Posterior vena cava (tissue), 2 donors: ENCODE results near the gene PGAM1. TPM values are rescaled to one million over a fixed set of nuclear protein-coding genes. Genes with fewer than 3 reads are reported as not detected.

Experiments used
- DNase-seq: peaks from one replicate; pipeline ENCODE4 v3.0.0-alpha.2; 2020; ENCODE audit warnings: low spot score
- intact Hi-C, 2 donors: fragments of 100-400 bp; cut with DNase I; formaldehyde crosslinking; loops; one replicate each; pipeline versions ENCODE4 v1.14.1 to v1.14.2; 2022 to 2023
- long read RNA-seq, 2 donors: library from polyadenylated mRNA; unstranded; transcript quantifications; one replicate each; pipeline ENCODE4 v2.0.0, GENCODE V29; 2020 to 2021
- total RNA-seq, 2 donors: library from RNA; stranded (reverse); fragmentation: NEBNext Ultra II Directional; extraction: Animal tissue kit (Norgen Biotek cat#: 25700); gene quantifications; one replicate each; pipeline ENCODE4 v1.2.1, GENCODE V29; 2021
- donor health status: DM: yes; HTN: yes; CAD: no.
- donor health status: DM: yes; HTN: yes; CAD: no.

Gene PGAM1
- 100 to 1,000 TPM; 153 to 171 TPM for total RNA-seq
- long read RNA-seq, donor 1, transcript PGAM1-201 (4 exons, 1,830 nt), result major isoform, 59 of 60 reads
- long read RNA-seq, donor 1, partial matches to known transcripts, result 1 of 60 reads
- long read RNA-seq, donor 1, other reads (novel, unspliced or antisense), result 0 of 60 reads
- long read RNA-seq, donor 2, transcript PGAM1-201 (4 exons, 1,830 nt), result major isoform, 1,206 of 1,255 reads
- long read RNA-seq, donor 2, partial matches to known transcripts, result 46 of 1,255 reads
- long read RNA-seq, donor 2, other reads (novel, unspliced or antisense), result 3 of 1,255 reads

DNA sequence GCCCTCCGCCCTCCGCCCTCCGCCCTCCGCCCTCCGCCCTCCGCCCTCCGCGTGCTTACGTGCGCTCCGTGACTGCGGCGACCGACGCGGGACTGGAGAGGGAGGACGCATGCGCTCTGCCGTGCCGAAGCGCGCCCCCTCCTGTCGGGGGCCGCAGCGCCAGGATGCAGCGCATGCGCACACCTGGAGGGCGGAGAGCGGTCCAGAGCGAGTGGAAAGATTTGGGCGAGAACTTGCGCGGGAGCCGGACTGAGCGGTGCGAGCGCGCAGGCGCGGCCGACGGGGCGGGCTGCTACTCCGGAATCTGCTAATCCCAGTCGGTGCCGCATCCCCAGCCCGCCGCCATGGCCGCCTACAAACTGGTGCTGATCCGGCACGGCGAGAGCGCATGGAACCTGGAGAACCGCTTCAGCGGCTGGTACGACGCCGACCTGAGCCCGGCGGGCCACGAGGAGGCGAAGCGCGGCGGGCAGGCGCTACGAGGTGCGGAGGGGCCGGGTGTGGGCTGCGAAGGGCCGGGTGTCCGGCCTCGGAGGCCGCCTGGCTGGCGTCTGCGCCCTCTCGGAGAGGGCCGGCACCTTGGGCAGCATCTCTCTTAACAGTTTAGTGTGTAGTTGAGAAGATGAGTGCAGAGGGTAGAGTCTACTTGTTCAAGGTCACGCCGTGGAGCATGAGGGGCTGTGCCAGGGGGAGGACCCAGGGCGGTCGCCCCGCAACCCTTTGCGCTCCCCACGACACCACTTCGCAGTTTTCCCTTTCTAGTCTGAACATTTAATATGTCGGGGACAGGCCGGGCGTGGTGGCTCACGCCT is at the start of gene PGAM1:
PGAM1 (plus strand) TSS at position 228 of the 812 bp plus-strand sequence; CDS start at position 345, 117 bp downstream.
- intact Hi-C loops, result no loop called here
- peak; percentile 99 for DNase-seq

DNA sequence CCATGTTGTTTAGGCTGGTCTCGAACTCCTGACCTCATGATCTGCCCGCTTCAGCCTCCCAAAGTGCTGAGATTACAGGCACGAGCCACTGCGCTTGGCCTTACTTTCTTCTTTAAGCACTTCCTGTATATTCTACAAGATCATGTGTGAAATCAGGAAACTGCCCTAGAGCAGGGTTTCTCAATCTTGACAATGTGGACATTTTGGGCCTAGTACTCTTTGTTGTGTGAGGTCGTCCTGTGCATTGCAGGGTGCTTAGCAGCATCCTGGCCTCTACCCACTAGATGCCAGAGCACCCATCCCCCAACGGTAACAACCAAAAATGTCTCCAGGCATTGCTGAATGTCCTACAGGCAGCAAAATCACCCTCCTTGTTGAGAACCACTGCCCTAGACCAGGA is 49.6 kb upstream of the PGAM1 start:
- no peak for DNase-seq
- intact Hi-C loops, result no loop called here

DNA sequence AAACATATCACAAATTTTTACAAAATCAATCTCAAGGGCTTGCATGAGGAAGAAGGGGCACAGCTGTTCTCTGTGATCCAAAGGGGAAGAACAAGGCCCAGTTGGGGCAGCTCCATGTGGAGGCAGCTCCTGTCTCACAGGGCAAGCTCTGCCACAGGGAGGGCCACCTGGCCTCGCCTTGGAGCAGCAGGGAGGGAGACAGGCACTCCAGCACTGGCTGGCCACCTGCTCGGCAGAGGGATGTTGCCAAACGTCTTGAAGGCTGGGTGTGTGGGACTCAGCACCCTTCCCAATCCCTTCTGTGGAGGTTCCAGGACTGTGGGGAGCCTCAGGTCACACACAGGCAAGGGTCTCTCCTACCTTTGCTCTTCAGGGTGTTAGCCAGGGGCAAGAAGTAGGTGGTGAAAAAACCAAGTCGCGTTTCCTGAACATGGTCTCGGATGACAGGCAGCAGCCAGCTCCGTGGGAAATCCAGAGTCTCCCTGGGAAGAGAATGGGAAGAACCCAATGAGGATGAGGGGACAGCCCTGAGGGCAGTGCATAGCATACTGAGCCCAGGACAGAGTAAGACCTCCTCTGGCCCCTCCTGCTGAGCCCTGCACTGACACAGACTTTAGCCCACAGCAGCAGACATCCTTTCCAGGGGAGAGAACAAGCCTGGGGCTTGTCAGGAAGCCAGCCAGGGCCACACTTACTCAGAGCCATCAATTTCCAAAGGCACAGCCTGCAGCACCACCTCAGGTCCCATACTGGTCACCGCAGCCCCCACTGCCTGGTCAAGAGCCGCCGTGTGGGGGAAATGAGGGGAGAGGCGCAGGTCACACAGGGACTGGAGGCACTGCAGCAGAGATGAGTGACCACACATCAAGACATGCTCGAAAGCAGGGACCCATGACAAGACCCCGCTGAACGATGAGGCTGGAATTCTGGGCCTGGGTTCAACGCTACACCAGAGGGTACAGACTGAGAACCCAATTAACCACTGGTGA is 46.8 kb upstream of the PGAM1 start:
- no peak for DNase-seq
- intact Hi-C loops, result no loop called here

GRCh38 chr10:97380516-97380915 is 45.5 kb upstream of the PGAM1 start:
- DNase-seq, result no peak
- intact Hi-C loops, result no loop called here

- no peak for DNase-seq
- intact Hi-C loops, result no loop called here
Observed at GRCh38 chr10:97381626-97382025, 44.4 kb upstream of the PGAM1 start.

- intact Hi-C loops, result no loop called here
- no peak for DNase-seq
Observed at GRCh38 chr10:97383159-97383558, 42.8 kb upstream of the PGAM1 start.

GRCh38 chr10:97384156-97384555 is 41.8 kb upstream of the PGAM1 start:
- DNase-seq, result no peak
- intact Hi-C loops, result no loop called here

- intact Hi-C loops, result no loop called here
- no peak for DNase-seq
Observed at GRCh38 chr10:97384641-97385040, 41.4 kb upstream of the PGAM1 start.

DNA sequence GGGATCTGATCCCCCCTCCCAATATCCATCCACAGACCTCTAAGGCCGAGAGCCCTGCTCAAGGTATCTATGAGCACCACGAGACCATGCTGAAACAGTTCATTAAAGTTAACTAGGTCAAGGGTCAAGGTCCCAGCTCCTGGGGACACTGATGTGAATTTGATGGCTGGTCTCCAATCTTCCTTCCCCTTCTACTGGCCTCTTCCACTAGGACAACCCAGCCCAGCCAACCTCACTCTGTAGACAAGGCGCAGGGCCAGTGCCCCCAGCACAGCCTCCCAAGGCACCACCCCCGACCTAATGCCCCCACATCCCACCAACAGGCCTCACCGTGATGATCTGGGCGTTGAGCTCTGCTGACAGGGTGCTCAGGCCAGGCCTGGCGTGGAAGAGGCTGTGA is 40.4 kb upstream of the PGAM1 start:
- DNase-seq, result no peak
- intact Hi-C loops, result no loop called here

DNA sequence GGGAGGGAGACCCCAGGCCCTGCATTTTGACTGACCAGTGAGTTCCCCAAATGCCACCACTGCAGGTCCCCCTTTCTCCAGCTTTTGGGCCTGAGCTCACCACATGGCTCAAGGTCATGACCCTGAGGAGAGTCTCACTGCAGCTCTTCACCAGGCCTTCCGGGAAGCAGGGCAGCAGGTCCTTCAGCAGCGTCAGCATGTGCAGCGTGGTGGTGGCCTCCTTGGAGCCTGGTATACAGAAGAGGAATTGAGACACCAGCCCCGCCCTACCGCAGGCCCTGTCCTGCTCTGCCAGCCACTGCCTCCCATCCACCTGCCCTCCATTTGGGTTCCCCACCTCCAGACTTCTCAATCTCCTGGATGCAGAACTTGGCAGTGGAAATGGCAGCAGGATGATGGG is 37.8 kb upstream of the PGAM1 start:
- no peak for DNase-seq
- intact Hi-C loops, result no loop called here

GRCh38 chr10:97390091-97390490 is 35.9 kb upstream of the PGAM1 start:
- intact Hi-C loops, result no loop called here
- no peak for DNase-seq

- no peak for DNase-seq
- intact Hi-C loops, result no loop called here
Observed at GRCh38 chr10:97393034-97393573, 32.9 kb upstream of the PGAM1 start.

DNA sequence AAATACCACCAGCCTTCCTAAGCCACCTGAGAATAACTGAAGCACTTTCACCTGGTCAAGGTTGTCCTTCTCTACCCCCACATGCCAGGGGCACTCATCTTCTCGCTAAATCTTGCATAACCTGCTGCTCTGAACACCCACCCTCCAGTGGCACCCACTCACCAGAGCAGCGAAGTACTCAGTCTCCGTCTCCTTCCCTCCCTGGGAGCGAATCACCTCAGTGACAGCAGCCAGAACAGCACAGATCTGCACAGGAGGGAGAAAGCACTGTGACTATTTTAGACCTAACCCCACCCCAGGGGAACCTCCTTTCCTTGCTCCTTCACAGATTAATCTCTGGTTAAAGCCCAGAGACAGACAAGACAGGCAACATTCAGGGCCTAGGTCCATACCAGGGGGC is 29.9 kb upstream of the PGAM1 start:
- no peak for DNase-seq
- intact Hi-C loops, result no loop called here

DNA sequence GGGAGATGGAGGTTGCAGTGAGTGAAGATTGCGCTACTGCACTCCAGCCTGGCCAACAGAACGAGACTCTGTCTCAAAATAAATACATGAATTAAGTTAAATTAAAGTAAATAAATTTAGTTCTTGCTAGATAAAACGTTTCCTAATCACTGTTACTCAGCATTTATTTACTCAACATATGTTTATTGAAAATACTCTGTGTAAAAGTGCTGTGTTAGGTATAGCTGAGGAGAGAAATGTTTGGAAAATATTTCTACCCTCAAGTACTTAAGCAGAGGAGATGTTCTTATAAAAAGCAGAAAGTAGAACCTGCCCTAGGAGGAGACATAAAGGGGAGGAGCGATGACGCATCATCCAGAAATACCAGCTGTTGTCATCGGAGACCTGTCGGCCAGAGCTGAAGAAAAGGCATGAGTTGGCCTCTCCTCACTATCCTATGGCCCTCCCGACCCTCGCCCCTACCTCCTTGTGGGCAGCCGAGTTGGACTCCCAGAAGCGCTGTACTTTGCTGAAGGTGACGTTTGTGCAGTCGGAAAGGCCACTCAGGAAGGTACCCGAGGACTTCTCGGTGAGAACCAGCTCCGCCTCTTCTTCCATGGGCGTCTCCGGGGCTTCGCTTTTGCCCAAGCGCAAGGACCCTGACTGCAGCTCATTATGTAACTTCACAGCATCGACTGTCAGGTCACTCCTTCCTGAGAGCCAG is 26.0 kb upstream of the PGAM1 start:
- intact Hi-C loops, result no loop called here
- peak; percentile 83 for DNase-seq

- intact Hi-C loops, result no loop called here
- DNase-seq, result peak; percentile 88
Observed at GRCh38 chr10:97400665-97401454, 25.1 kb upstream of the PGAM1 start, which contains the start of gene RRP12. Gene RRP12 (minus strand): TSS chr10:97401340. CDS start chr10:97401231, 109 bp downstream.

DNA sequence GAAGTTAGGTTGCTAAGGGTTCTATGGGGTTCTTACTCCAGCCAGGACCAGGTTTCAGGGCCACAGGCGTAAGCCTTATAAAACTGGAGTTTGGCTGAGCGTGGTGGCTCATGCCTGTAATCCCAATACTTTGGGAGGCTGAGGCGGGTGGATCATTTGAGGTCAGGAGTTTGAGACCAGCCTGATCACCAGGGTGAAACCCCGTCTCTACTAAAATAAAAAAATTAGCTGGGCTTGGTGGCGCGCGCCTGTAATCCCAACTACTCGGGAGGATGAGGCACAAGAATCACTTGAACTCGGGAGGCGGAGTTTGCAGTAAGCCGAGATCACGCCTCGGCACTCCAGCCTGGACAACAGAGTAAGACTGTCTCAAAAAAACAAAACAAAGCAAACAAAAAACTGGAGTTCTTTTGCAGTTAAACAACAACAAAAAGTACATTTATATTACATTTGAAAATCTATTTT is 24.5 kb upstream of the PGAM1 start:
- DNase-seq, result no peak
- intact Hi-C loops, result no loop called here

GRCh38 chr10:97404044-97404443 is 21.9 kb upstream of the PGAM1 start:
- DNase-seq, result no peak
- intact Hi-C loops, result no loop called here

GRCh38 chr10:97406064-97406463 is 19.9 kb upstream of the PGAM1 start:
- intact Hi-C loops, result no loop called here
- no peak for DNase-seq
